PC-9 (cell line): ENCODE measurements around the gene GPR150.
"Not testable (repeated sequence)": the region's sequence is repeated elsewhere in the genome, so short reads cannot be mapped to it uniquely, and the experiment has no call there.

Experiments
- CTCF ChIP-seq: fragments of 200-600 bp; sonication (generic); conservative IDR thresholded peaks from 2 replicates; pipeline ENCODE4 v1.6.1; 2017; ENCODE audit warnings: mixed run types, antibody characterized with exemption, mild to moderate bottlenecking, moderate library complexity
- EZH2 ChIP-seq: fragments of 200-600 bp; sonication (generic); IDR thresholded peaks from 2 replicates; pipeline ENCODE4 v1.8.0; 2017; ENCODE audit warnings: antibody characterized with exemption, low read depth

- TF ChIP-seq CTCF, EZH2: not testable (repeated sequence)
Observed at GRCh38 chr5:95646226-95646568, 26.3 kb downstream of the GPR150 start.
